ENCODE data around the gene DTX1.

Gene DTX1

GRCh38 chr12:113092607-113093408 is 36.3 kb downstream of the DTX1 start:
- H3K4me3 ChIP-seq (ENCODE audit: low read depth, low read length) = peak overlapping the region; percentile 59
- peaks cover 4% of the 10 kb centered on the region for H3K27me3 ChIP-seq (ENCODE audit: control insufficient read depth, insufficient read depth, low read length)
- no peaks in the 10 kb centered on the region for H3K9me3 ChIP-seq (ENCODE audit: control insufficient read depth, insufficient read depth, low read length)
- H3K36me3 ChIP-seq (ENCODE audit: control insufficient read depth, insufficient read depth, low read length) = peaks cover 3% of the 10 kb centered on the region
- no peaks in the 10 kb centered on the region for H3K4me1 ChIP-seq (ENCODE audit: control insufficient read depth, insufficient read depth, low read length)
- no peak overlapping the region for H3K9ac ChIP-seq (ENCODE audit: low read depth, low read length)

- peaks cover 3% of the 10 kb centered on the region for H3K36me3 ChIP-seq (ENCODE audit: control insufficient read depth, insufficient read depth, low read length)
- H3K27me3 ChIP-seq (ENCODE audit: control insufficient read depth, insufficient read depth, low read length) = peaks cover 4% of the 10 kb centered on the region
- H3K4me3 ChIP-seq (ENCODE audit: low read depth, low read length) = peak overlapping the region; percentile 36
- H3K9me3 ChIP-seq (ENCODE audit: control insufficient read depth, insufficient read depth, low read length) = no peaks in the 10 kb centered on the region
- no peak overlapping the region for H3K9ac ChIP-seq (ENCODE audit: low read depth, low read length)
- peaks cover 3% of the 10 kb centered on the region for H3K4me1 ChIP-seq (ENCODE audit: control insufficient read depth, insufficient read depth, low read length)
Observed at GRCh38 chr12:113093409-113094101, 37.0 kb downstream of the DTX1 start.

DNA sequence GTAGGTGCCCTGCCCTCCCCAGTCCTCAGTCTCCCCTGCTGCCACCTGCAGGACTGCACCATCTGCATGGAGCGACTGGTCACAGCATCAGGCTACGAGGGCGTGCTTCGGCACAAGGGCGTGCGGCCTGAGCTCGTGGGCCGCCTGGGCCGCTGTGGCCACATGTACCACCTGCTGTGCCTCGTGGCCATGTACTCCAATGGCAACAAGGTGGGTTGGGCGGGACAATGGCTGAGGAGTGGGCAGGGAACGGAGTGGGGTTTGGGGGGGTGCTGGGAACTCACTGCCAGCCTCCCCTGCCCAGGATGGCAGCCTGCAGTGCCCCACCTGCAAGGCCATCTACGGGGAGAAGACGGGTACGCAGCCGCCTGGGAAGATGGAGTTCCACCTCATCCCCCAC is 38.2 kb downstream of the DTX1 start:
- H3K4me3 ChIP-seq (ENCODE audit: low read depth, low read length) = no peak overlapping the region
- peaks cover 3% of the 10 kb centered on the region for H3K4me1 ChIP-seq (ENCODE audit: control insufficient read depth, insufficient read depth, low read length)
- H3K9ac ChIP-seq (ENCODE audit: low read depth, low read length) = no peak overlapping the region
- no peaks in the 10 kb centered on the region for H3K36me3 ChIP-seq (ENCODE audit: control insufficient read depth, insufficient read depth, low read length)
- no peaks in the 10 kb centered on the region for H3K9me3 ChIP-seq (ENCODE audit: control insufficient read depth, insufficient read depth, low read length)
- H3K27me3 ChIP-seq (ENCODE audit: control insufficient read depth, insufficient read depth, low read length) = peaks cover 4% of the 10 kb centered on the region

DNA sequence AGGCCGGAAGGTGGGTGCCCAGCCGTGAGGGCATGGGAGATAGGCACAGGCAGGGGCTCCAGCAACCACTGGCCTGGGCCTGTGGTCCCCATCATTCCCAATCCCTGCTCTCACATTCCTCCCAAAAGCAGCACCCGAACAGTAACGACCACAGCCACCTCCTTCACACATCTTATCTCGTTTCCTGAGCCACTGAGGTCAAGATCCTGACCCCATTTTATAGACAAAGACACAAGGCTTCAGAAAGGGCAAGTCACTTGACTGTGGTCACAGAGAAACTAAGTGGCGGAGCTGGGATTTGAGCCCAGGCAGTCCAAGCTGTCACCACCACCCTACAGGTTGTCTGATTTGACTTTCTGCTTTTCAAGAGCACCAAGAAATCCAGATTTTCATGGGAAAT is 38.9 kb downstream of the DTX1 start:
- Histone ChIP-seq H3K4me3 (ENCODE audit: low read depth, low read length) (no peak overlapping the region), H3K36me3 (ENCODE audit: control insufficient read depth, insufficient read depth, low read length) (no peaks in the 10 kb centered on the region), H3K9ac (ENCODE audit: low read depth, low read length) (no peak overlapping the region), H3K27me3 (ENCODE audit: control insufficient read depth, insufficient read depth, low read length) (peaks cover 4% of the 10 kb centered on the region), H3K9me3 (ENCODE audit: control insufficient read depth, insufficient read depth, low read length) (no peaks in the 10 kb centered on the region), H3K4me1 (ENCODE audit: control insufficient read depth, insufficient read depth, low read length) (peaks cover 3% of the 10 kb centered on the region)

GRCh38 chr12:113096675-113097461 is 40.3 kb downstream of the DTX1 start:
- H3K36me3 ChIP-seq (ENCODE audit: control insufficient read depth, insufficient read depth, low read length) = no peaks in the 10 kb centered on the region
- no peaks in the 10 kb centered on the region for H3K9me3 ChIP-seq (ENCODE audit: control insufficient read depth, insufficient read depth, low read length)
- H3K4me3 ChIP-seq (ENCODE audit: low read depth, low read length) = no peak overlapping the region
- H3K4me1 ChIP-seq (ENCODE audit: control insufficient read depth, insufficient read depth, low read length) = peaks cover 3% of the 10 kb centered on the region
- H3K9ac ChIP-seq (ENCODE audit: low read depth, low read length) = no peak overlapping the region
- peaks cover 4% of the 10 kb centered on the region for H3K27me3 ChIP-seq (ENCODE audit: control insufficient read depth, insufficient read depth, low read length)

DNA sequence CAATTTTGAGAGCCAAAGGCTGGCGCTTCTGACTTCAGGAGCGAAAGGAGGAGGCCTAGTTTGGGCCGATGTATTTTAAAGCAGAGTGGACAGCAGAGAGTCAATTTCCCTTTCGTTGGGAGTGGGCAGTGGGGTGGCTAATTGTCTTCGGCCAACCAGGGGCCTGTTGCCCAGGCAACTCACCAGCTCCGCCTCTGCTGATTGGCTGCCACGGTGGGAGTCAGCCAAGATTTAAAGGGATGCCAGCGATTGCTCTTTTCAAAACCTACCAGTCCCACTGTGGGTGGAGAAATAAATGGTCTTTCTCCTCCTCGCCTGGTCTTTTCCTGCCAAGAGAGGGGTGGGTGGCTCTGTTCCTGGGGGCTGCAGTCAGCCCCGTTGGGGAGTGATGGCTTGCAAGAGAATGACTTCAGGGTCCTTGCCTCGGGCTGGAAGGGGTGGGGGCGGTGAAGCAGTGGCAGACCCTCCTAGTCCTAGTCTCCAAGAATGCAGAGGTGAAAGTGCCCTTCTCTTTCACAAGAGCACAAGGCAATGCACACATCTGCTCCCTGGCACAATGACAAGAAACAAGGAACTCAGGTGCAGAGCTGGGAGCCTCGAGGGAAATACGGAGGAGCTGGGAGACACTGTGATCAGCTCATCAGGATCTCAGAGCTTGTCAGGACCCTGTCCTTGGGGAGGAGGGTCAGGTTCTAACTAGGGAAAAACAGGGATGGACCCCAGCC is 41.3 kb downstream of the DTX1 start:
- Histone ChIP-seq H3K9me3 (ENCODE audit: control insufficient read depth, insufficient read depth, low read length) (no peaks in the 10 kb centered on the region), H3K4me1 (ENCODE audit: control insufficient read depth, insufficient read depth, low read length) (peaks cover 3% of the 10 kb centered on the region), H3K4me3 (ENCODE audit: low read depth, low read length) (no peak overlapping the region), H3K36me3 (ENCODE audit: control insufficient read depth, insufficient read depth, low read length) (no peaks in the 10 kb centered on the region), H3K9ac (ENCODE audit: low read depth, low read length) (no peak overlapping the region), H3K27me3 (ENCODE audit: control insufficient read depth, insufficient read depth, low read length) (no peaks in the 10 kb centered on the region)

GRCh38 chr12:113098441-113099028 is 42.0 kb downstream of the DTX1 start:
- H3K36me3 ChIP-seq (ENCODE audit: control insufficient read depth, insufficient read depth, low read length) = no peaks in the 10 kb centered on the region
- H3K4me3 ChIP-seq (ENCODE audit: low read depth, low read length) = no peak overlapping the region
- no peaks in the 10 kb centered on the region for H3K27me3 ChIP-seq (ENCODE audit: control insufficient read depth, insufficient read depth, low read length)
- H3K9ac ChIP-seq (ENCODE audit: low read depth, low read length) = no peak overlapping the region
- peaks cover 3% of the 10 kb centered on the region for H3K4me1 ChIP-seq (ENCODE audit: control insufficient read depth, insufficient read depth, low read length)
- H3K9me3 ChIP-seq (ENCODE audit: control insufficient read depth, insufficient read depth, low read length) = no peaks in the 10 kb centered on the region

DNA sequence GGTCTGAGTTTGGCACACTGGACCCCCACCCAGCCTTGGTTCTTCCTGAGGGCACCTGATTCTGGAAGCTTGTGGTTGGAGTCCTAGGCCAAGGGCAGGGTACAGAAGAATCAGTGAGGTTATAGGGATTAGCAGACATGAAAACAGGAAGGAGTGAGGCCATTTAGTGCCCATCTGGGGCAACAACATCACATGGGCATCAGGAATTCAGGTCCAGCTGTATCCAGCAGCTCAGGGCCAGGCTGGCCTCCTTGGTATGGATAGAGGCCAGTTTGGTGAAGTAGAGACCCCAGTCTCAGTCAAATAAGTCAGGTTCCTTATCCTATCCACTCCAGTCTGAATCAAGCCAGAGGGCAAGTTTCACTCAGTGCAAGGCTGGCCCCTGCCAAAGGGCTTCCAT is 42.8 kb downstream of the DTX1 start:
- Histone ChIP-seq H3K4me1 (ENCODE audit: control insufficient read depth, insufficient read depth, low read length) (peaks cover 3% of the 10 kb centered on the region), H3K4me3 (ENCODE audit: low read depth, low read length) (no peak overlapping the region), H3K36me3 (ENCODE audit: control insufficient read depth, insufficient read depth, low read length) (no peaks in the 10 kb centered on the region), H3K9ac (ENCODE audit: low read depth, low read length) (no peak overlapping the region), H3K9me3 (ENCODE audit: control insufficient read depth, insufficient read depth, low read length) (no peaks in the 10 kb centered on the region), H3K27me3 (ENCODE audit: control insufficient read depth, insufficient read depth, low read length) (no peaks in the 10 kb centered on the region)

DNA sequence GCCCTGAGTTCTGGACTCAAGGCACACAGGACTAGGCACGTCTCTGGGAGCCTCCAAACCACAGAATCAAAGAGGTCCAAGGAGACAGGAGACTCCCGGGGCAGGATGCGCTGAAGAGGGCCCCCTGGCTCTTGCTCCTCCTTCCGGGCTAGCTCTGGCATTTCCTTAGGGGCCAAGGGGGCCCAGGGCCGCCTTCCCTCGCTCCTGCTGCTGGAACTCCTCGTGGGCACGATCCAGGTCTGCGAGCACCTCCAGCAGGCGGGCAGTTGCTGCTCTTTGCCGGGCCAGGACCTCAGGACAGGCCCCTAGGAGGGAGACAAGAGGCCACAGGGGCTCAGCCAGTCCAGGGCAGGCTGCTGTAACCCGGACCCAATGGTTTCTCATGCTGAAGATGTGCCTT is 43.2 kb downstream of the DTX1 start:
- H3K4me1 ChIP-seq (ENCODE audit: control insufficient read depth, insufficient read depth, low read length) = peaks cover 3% of the 10 kb centered on the region
- H3K9me3 ChIP-seq (ENCODE audit: control insufficient read depth, insufficient read depth, low read length) = no peaks in the 10 kb centered on the region
- H3K4me3 ChIP-seq (ENCODE audit: low read depth, low read length) = no peak overlapping the region
- no peak overlapping the region for H3K9ac ChIP-seq (ENCODE audit: low read depth, low read length)
- H3K36me3 ChIP-seq (ENCODE audit: control insufficient read depth, insufficient read depth, low read length) = no peaks in the 10 kb centered on the region
- peaks cover 2% of the 10 kb centered on the region for H3K27me3 ChIP-seq (ENCODE audit: control insufficient read depth, insufficient read depth, low read length)

GRCh38 chr12:113101751-113102150 is 45.2 kb downstream of the DTX1 start:
- no peaks in the 10 kb centered on the region for H3K36me3 ChIP-seq (ENCODE audit: control insufficient read depth, insufficient read depth, low read length)
- no peaks in the 10 kb centered on the region for H3K9me3 ChIP-seq (ENCODE audit: control insufficient read depth, insufficient read depth, low read length)
- peaks cover 3% of the 10 kb centered on the region for H3K4me1 ChIP-seq (ENCODE audit: control insufficient read depth, insufficient read depth, low read length)
- H3K27me3 ChIP-seq (ENCODE audit: control insufficient read depth, insufficient read depth, low read length) = peaks cover 3% of the 10 kb centered on the region
- H3K4me3 ChIP-seq (ENCODE audit: low read depth, low read length) = no peak overlapping the region
- H3K9ac ChIP-seq (ENCODE audit: low read depth, low read length) = no peak overlapping the region

DNA sequence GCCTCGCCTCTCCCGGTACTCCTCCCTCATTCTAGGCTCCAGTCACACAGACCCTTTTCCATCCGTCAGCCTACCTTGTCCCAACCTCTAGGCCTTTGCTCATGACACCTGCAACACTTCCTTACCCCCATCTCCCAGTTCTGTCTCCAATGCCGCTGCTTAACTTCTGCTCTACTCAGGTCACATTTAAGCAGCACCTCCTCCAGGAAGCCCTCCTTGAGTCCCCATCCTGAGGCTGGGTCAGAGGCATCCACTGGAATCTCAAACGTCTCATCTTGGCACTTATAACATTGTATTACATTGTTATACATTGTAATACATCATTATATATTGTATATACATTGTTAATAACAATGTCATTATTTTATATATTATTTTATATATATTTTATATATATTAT is 46.3 kb downstream of the DTX1 start:
- Histone ChIP-seq H3K4me3 (ENCODE audit: low read depth, low read length) (no peak overlapping the region), H3K27me3 (ENCODE audit: control insufficient read depth, insufficient read depth, low read length) (peaks cover 3% of the 10 kb centered on the region), H3K9ac (ENCODE audit: low read depth, low read length) (no peak overlapping the region), H3K4me1 (ENCODE audit: control insufficient read depth, insufficient read depth, low read length) (peaks cover 3% of the 10 kb centered on the region), H3K36me3 (ENCODE audit: control insufficient read depth, insufficient read depth, low read length) (no peaks in the 10 kb centered on the region), H3K9me3 (ENCODE audit: control insufficient read depth, insufficient read depth, low read length) (no peaks in the 10 kb centered on the region)

Data from iPS-15b (cell line).